ENCODE data around the gene NSUN2. TPM values are rescaled to one million over a fixed set of nuclear protein-coding genes. Genes with fewer than 3 reads are reported as not detected.
A peak's percentile ranks its signal among the peaks of the same experiment; 100 is the strongest.

The NSUN2 gene
- total RNA-seq, 1 donor from 2014 or later = 74.4 TPM

DNA sequence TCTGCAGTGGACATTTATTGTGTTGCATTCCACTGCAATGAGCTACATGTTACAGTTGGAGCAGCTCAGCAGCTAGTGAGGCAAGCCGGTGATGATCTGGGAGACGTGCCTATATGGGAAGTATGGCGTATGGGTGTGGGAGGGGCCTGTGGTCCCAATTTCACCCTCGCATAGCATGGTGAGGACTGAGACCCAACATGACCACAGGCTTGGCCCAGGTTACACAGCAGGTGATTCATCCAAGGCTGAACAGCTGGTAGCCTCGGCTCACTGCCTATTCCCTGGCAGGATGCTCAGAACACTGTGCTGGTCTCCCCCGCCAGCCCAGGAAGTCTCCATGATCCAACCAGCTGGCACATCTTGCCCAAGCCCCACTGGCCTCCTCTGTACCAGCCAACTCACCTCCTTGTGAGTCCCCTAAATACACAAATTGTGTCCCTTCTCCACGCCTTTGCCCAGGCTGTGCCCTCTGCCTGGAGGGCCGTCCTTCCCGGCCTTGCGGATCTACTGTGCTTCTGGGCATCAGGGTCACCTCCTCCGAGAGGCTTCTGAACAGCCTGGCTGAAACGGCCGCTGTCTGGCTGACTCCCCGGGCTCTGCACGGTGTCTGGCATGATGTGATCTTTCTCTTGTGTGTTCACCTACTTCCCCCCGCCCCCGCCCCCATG lies 81.4 kb downstream of the NSUN2 start:
- peaks cover 37% of the 10 kb centered on the region for H3K27me3 Mint-ChIP-seq (ENCODE audit: low read depth)

DNA sequence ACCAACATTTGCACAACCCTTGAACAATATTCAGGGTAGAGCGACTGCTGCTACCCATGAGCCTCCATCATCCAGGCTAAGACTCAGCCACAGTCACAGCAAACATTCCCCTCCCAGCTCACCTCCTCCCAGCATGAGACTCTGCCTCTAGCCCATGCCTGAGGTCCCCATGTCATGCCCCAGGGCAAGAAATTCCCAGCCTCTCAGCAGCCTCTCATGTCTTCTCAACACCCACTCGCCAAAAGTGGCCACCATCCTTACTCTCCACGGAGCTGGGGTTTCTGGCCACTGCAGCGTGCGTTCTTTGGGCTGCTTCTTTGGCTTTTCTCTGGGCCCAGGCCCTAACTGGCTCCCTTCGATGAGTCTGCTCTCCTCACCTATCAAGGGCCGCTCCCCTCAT lies 82.2 kb downstream of the NSUN2 start:
- H3K27ac Mint-ChIP-seq = no peak overlapping the region
- no peaks in the 10 kb centered on the region for H3K4me1 Mint-ChIP-seq
- TF ChIP-seq, protein P1, sequence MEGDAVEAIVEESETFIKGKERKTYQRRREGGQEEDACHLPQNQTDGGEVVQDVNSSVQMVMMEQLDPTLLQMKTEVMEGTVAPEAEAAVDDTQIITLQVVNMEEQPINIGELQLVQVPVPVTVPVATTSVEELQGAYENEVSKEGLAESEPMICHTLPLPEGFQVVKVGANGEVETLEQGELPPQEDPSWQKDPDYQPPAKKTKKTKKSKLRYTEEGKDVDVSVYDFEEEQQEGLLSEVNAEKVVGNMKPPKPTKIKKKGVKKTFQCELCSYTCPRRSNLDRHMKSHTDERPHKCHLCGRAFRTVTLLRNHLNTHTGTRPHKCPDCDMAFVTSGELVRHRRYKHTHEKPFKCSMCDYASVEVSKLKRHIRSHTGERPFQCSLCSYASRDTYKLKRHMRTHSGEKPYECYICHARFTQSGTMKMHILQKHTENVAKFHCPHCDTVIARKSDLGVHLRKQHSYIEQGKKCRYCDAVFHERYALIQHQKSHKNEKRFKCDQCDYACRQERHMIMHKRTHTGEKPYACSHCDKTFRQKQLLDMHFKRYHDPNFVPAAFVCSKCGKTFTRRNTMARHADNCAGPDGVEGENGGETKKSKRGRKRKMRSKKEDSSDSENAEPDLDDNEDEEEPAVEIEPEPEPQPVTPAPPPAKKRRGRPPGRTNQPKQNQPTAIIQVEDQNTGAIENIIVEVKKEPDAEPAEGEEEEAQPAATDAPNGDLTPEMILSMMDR (IDR thresholded peaks at IDR 0.05; ENCODE audit: unreplicated experiment) = no peak
- DNase-seq (ENCODE audit: low spot score in 2 of 2, unreplicated experiment in 2 of 2) = peak in 1 of 2 experiments; percentile 27
- H3K36me3 Mint-ChIP-seq = no peaks in the 10 kb centered on the region
- no peak overlapping the region for H3K4me3 Mint-ChIP-seq
- H3K9me3 Mint-ChIP-seq = no peaks in the 10 kb centered on the region
- peaks cover 41% of the 10 kb centered on the region for H3K27me3 Mint-ChIP-seq (ENCODE audit: low read depth)

More for the DNA sequence above, 81.4 kb downstream of the NSUN2 start:
- H3K27ac Mint-ChIP-seq = no peak overlapping the region
- no peaks in the 10 kb centered on the region for H3K36me3 Mint-ChIP-seq
- TF ChIP-seq, protein P1 (IDR thresholded peaks at IDR 0.05; ENCODE audit: unreplicated experiment) = no peak
- no peaks in the 10 kb centered on the region for H3K9me3 Mint-ChIP-seq
- no peaks in the 10 kb centered on the region for H3K4me1 Mint-ChIP-seq
- no peak overlapping the region for H3K4me3 Mint-ChIP-seq
- peak in 1 of 2 experiments; percentile 20 for DNase-seq (ENCODE audit: low spot score in 2 of 2, unreplicated experiment in 2 of 2)

Other genes with a start within 250 kb of the NSUN2 start
- 3.9 to 4.4 TPM (median 4.2 TPM) in 3 replicates for gene UBE2QL1, start 184.2 kb downstream of the NSUN2 start, total RNA-seq
- 12.0 to 12.8 TPM (median 12.7 TPM) in 3 replicates for gene SRD5A1, start 396 bp upstream of the NSUN2 start, total RNA-seq
- gene TENT4A, start 80.4 kb upstream of the NSUN2 start, total RNA-seq = 38.0 to 46.3 TPM (median 45.7 TPM) in 3 replicates

Measured in mesothelial cell of epicardium (in vitro differentiated cells).